ENCODE results near the gene MECR. TPM values are rescaled to one million over a fixed set of nuclear protein-coding genes. Genes with fewer than 3 reads are reported as not detected.

MECR gene
- polyA plus RNA-seq, 1 donor (not counting 4 experiments of a cell fraction or from before 2014, with no cell fraction given), result 20.7 TPM

- FAIRE-seq, result no peak
- no peak overlapping the region for H3K4me3 ChIP-seq (ENCODE audit: control insufficient read depth in 2 of 3, extremely low read depth in 1 of 3, insufficient read depth in 2 of 3, low read depth in 1 of 3, low read length in 3 of 3)
- no peak overlapping the region for H3K9ac ChIP-seq (ENCODE audit: control insufficient read depth, extremely low read depth, insufficient read depth, low read length)
- no peak overlapping the region for H3K27ac ChIP-seq (ENCODE audit: control insufficient read depth, insufficient read depth, low read length)
- H3K9me1 ChIP-seq (ENCODE audit: control insufficient read depth, extremely low read depth, insufficient read depth, low read length), result peaks cover 8% of the 10 kb centered on the region
- no peak overlapping the region for H2AFZ ChIP-seq (ENCODE audit: control insufficient read depth, low read length)
- TF ChIP-seq, protein P1, sequence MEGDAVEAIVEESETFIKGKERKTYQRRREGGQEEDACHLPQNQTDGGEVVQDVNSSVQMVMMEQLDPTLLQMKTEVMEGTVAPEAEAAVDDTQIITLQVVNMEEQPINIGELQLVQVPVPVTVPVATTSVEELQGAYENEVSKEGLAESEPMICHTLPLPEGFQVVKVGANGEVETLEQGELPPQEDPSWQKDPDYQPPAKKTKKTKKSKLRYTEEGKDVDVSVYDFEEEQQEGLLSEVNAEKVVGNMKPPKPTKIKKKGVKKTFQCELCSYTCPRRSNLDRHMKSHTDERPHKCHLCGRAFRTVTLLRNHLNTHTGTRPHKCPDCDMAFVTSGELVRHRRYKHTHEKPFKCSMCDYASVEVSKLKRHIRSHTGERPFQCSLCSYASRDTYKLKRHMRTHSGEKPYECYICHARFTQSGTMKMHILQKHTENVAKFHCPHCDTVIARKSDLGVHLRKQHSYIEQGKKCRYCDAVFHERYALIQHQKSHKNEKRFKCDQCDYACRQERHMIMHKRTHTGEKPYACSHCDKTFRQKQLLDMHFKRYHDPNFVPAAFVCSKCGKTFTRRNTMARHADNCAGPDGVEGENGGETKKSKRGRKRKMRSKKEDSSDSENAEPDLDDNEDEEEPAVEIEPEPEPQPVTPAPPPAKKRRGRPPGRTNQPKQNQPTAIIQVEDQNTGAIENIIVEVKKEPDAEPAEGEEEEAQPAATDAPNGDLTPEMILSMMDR (optimal IDR thresholded peaks at IDR 0.05 in 1 of 3, IDR thresholded peaks at IDR 0.05 in 1 of 3, conservative IDR thresholded peaks at IDR 0.05 in 1 of 3; ENCODE audit: extremely low read depth in 1 of 3, insufficient read depth in 2 of 3, low read length in 3 of 3), result no peak
- no peak for TF ChIP-seq EZH2 (IDR thresholded peaks at IDR 0.05; ENCODE audit: low read length)
- peaks cover 5 to 9% of the 10 kb centered on the region in 2 experiments for H3K36me3 ChIP-seq (ENCODE audit: control insufficient read depth in 2 of 2, extremely low read depth in 1 of 2, insufficient read depth in 2 of 2, low read length in 2 of 2)
- no peaks in the 10 kb centered on the region for H3K9me3 ChIP-seq (ENCODE audit: control insufficient read depth, low read depth, low read length)
- no peaks in the 10 kb centered on the region for H3K4me1 ChIP-seq (ENCODE audit: control insufficient read depth, extremely low read depth, insufficient read depth, low read length)
- no peak for DNase-seq (ENCODE audit: low read depth, low spot score)
- no peak overlapping the region for H3K4me2 ChIP-seq (ENCODE audit: control insufficient read depth, extremely low read depth, insufficient read depth, low read depth, low read length)
- peaks cover 98% of the 10 kb centered on the region for H3K79me2 ChIP-seq (ENCODE audit: control insufficient read depth, insufficient read depth, low read length)
- dilution Hi-C loops (cut with MboI; ENCODE audit: extremely low pct_ligation_motif_present, low sequenced_read_pairs), result no loop called here
- peaks cover 29% of the 10 kb centered on the region for H4K20me1 ChIP-seq (ENCODE audit: control insufficient read depth, extremely low read depth, insufficient read depth, low read length)
- H3K27me3 ChIP-seq (ENCODE audit: control insufficient read depth, extremely low read depth, insufficient read depth, low read length), result no peaks in the 10 kb centered on the region
Measured at GRCh38 chr1:29171521-29171920, 59.2 kb downstream of the MECR start.

DNA sequence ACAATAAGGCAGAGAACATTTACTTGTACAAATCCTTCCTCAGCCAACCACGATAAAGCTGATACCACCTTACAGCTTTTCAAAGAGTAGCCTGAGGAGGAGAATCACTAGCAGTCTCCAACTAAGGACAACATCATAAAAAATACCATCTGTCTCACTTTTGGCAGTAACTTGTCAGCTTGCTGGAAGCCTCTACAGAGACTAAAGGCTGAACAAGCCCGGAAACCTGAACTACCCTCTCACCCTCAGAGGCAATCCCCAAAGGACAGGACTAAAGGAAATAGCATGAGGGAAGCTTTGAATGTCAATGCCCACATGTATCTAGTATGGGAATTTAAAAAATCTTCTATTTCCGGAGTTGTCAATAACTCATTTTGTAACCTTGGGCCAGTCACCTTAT, 59.6 kb downstream of the MECR start:
- dilution Hi-C loops (cut with MboI; ENCODE audit: extremely low pct_ligation_motif_present, low sequenced_read_pairs), result no loop called here
- H3K9me1 ChIP-seq (ENCODE audit: control insufficient read depth, extremely low read depth, insufficient read depth, low read length), result peaks cover 8% of the 10 kb centered on the region
- no peak overlapping the region for H3K4me2 ChIP-seq (ENCODE audit: control insufficient read depth, extremely low read depth, insufficient read depth, low read depth, low read length)
- TF ChIP-seq, protein P1 (optimal IDR thresholded peaks at IDR 0.05 in 1 of 3, IDR thresholded peaks at IDR 0.05 in 1 of 3, conservative IDR thresholded peaks at IDR 0.05 in 1 of 3; ENCODE audit: extremely low read depth in 1 of 3, insufficient read depth in 2 of 3, low read length in 3 of 3), result no peak
- no peak for TF ChIP-seq EZH2 (IDR thresholded peaks at IDR 0.05; ENCODE audit: low read length)
- no peak overlapping the region for H2AFZ ChIP-seq (ENCODE audit: control insufficient read depth, low read length)
- H3K9ac ChIP-seq (ENCODE audit: control insufficient read depth, extremely low read depth, insufficient read depth, low read length), result no peak overlapping the region
- no peak for DNase-seq (ENCODE audit: low read depth, low spot score)
- peaks cover 98% of the 10 kb centered on the region for H3K79me2 ChIP-seq (ENCODE audit: control insufficient read depth, insufficient read depth, low read length)
- no peaks in the 10 kb centered on the region for H3K9me3 ChIP-seq (ENCODE audit: control insufficient read depth, low read depth, low read length)
- peaks cover 27% of the 10 kb centered on the region for H4K20me1 ChIP-seq (ENCODE audit: control insufficient read depth, extremely low read depth, insufficient read depth, low read length)
- no peak for FAIRE-seq
- H3K27me3 ChIP-seq (ENCODE audit: control insufficient read depth, extremely low read depth, insufficient read depth, low read length), result no peaks in the 10 kb centered on the region
- no peaks in the 10 kb centered on the region for H3K4me1 ChIP-seq (ENCODE audit: control insufficient read depth, extremely low read depth, insufficient read depth, low read length)
- no peak overlapping the region for H3K4me3 ChIP-seq (ENCODE audit: control insufficient read depth in 2 of 3, extremely low read depth in 1 of 3, insufficient read depth in 2 of 3, low read depth in 1 of 3, low read length in 3 of 3)
- H3K27ac ChIP-seq (ENCODE audit: control insufficient read depth, insufficient read depth, low read length), result no peak overlapping the region
- H3K36me3 ChIP-seq (ENCODE audit: control insufficient read depth in 2 of 2, extremely low read depth in 1 of 2, insufficient read depth in 2 of 2, low read length in 2 of 2), result peaks cover 6 to 12% of the 10 kb centered on the region in 2 experiments

Measured in keratinocyte (primary cell).